Small intestine (tissue), 7 donors: ENCODE measurements around the gene GUCY1A2. TPM values are rescaled to one million over a fixed set of nuclear protein-coding genes. Genes with fewer than 3 reads are reported as not detected.
"Not testable (repeated sequence)": the region's sequence is repeated elsewhere in the genome, so short reads cannot be mapped to it uniquely, and the experiment has no call there.

Experiments
- DNase-seq, 2 donors: peaks; one replicate each; pipeline versions ENCODE4 v3.0.0 to v3.0.0-alpha.2; 2013
- FAIRE-seq: peaks from 2 replicates; lab custom pipeline; 2012; peaks lifted over from hg19 to GRCh38; lab: Jason Lieb, UNC
- H3K27ac ChIP-seq, 3 donors: one replicate each; pipeline ENCODE4 v1.5.1; 2013; ENCODE audit warnings: low read length in 2 of 3, mild to moderate bottlenecking in 2 of 3, control low read depth in 1 of 3, inconsistent platforms in 1 of 3, low read depth in 1 of 3, moderate library complexity in 1 of 3
- H3K27me3 ChIP-seq, 3 donors: one replicate each; pipeline ENCODE4 v1.6.1; 2013; ENCODE audit warnings: low read length in 3 of 3, inconsistent platforms in 1 of 3; ENCODE audit not compliant: control insufficient read depth in 3 of 3, insufficient read depth in 3 of 3
- H3K36me3 ChIP-seq, 3 donors: one replicate each; pipeline ENCODE4 v1.6.1; 2013; ENCODE audit warnings: low read length in 3 of 3, inconsistent platforms in 1 of 3, low read depth in 1 of 3, mild to moderate bottlenecking in 1 of 3, moderate library complexity in 1 of 3; ENCODE audit not compliant: control insufficient read depth in 3 of 3, insufficient read depth in 2 of 3
- H3K4me1 ChIP-seq, 3 donors: one replicate each; pipeline ENCODE4 v1.6.1; 2013; ENCODE audit warnings: low read length in 2 of 3, inconsistent platforms in 1 of 3, low read depth in 1 of 3, mild to moderate bottlenecking in 1 of 3, moderate library complexity in 1 of 3; ENCODE audit not compliant: control insufficient read depth in 3 of 3, insufficient read depth in 2 of 3
- H3K4me3 ChIP-seq, 3 donors: one replicate each; pipeline ENCODE4 v1.5.1; 2013; ENCODE audit warnings: low read length in 3 of 3, control low read depth in 1 of 3, inconsistent platforms in 1 of 3, low read depth in 1 of 3, mild to moderate bottlenecking in 1 of 3, moderate library complexity in 1 of 3
- H3K9me3 ChIP-seq, 2 donors: one replicate each; pipeline ENCODE4 v1.6.1; 2013; ENCODE audit warnings: low read depth in 1 of 2, low read length in 1 of 2; ENCODE audit not compliant: control insufficient read depth in 2 of 2, insufficient read depth in 1 of 2
- WGBS, 3 donors: extraction: QIAGEN DNeasy Blood & Tissue Kit; methylation state at CpG; one replicate each; pipeline ENCODE4 v1.1.7; 2013; 5-methylcytosine and 5-hydroxymethylcytosine counted together
- polyA plus RNA-seq, 4 donors: library from polyadenylated mRNA; stranded (reverse) in 3 of 4; unstranded in 1 of 4; fragments of 200-250 nt in 3 of 4; fragments of 120-200 nt in 1 of 4; gene quantifications; one replicate each; pipeline versions ENCODE4 v1.2.1 to v1.2.3, GENCODE V29; 2013
- donor health status: healthy with polysubstance abuse.
- donor health status: control.
- donor health status: control.
- donor health status: Bipolar disorder and iron deficiency.
- donor health status: healthy.

GUCY1A2 gene
- polyA plus RNA-seq, 4 donors: under 0.01 to 1.4 (median 1.0) TPM; not detected in 1

GRCh38 chr11:106794058-106794457 is 224.2 kb downstream of the GUCY1A2 start:
- DNase-seq: no peak
- FAIRE-seq: no peak
- H3K4me1 ChIP-seq: no peaks in the 10 kb centered on the region
- no peaks in the 10 kb centered on the region for H3K9me3 ChIP-seq
- H3K27ac ChIP-seq: no peak overlapping the region
- no peak overlapping the region for H3K4me3 ChIP-seq
- no peaks in the 10 kb centered on the region for H3K36me3 ChIP-seq
- no peaks in the 10 kb centered on the region for H3K27me3 ChIP-seq

- FAIRE-seq (no peak), DNase-seq (no peak)
- Histone ChIP-seq H3K9me3 (no peaks in the 10 kb centered on the region), H3K4me3 (no peak overlapping the region), H3K27me3 (no peaks in the 10 kb centered on the region), H3K4me1 (no peaks in the 10 kb centered on the region), H3K36me3 (no peaks in the 10 kb centered on the region), H3K27ac (no peak overlapping the region)
- 86 to 88% (median 87%) methylated on average over 3 of the region's 3 CpGs for WGBS, 3 donors
These were observed 228.9 kb downstream of the GUCY1A2 start for GRCh38 chr11:106789406-106789805.

GRCh38 chr11:106787454-106787853 is 230.8 kb downstream of the GUCY1A2 start:
- DNase-seq (no peak), FAIRE-seq (no peak)
- Histone ChIP-seq H3K4me3 (no peak overlapping the region), H3K27me3 (no peaks in the 10 kb centered on the region), H3K27ac (no peak overlapping the region), H3K36me3 (no peaks in the 10 kb centered on the region), H3K9me3 (no peaks in the 10 kb centered on the region), H3K4me1 (no peaks in the 10 kb centered on the region)
- WGBS, 3 donors: 89 to 100% (median 96%) methylated on average over 1 of the region's 1 CpG

DNA sequence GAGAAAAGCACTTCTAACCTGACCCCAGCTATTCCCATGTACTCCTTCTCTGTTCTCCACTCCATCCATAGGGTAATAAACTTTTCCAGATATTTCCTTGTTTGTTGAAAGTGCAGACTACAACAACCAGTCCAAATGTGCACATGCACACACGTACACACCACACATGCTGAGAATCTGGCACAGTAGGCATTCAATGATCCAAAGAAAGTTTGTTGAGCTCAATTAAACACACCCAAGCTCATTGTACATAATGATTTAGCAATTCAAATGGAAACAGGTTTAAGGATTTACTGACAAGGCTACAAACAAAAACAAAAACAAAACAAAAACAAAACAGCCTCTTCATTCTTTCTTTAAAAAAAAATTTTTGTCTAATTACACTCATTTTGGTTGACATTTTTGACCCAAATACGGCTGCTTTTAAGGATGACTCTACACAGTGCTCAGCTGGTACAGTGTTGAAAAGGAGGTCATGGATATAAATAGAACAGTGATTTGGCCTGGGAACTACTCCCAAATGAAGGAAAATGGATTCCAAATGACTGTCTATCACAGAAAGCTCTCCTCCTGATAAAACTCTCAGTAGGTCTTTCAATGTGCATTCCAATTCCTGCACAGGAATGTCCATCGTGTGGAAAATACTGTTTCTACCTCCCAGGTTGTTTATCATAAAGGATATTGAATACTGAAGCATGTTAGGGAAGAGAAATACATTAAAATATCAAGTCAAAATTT is 232.2 kb downstream of the GUCY1A2 start:
- H3K27me3 ChIP-seq: no peaks in the 10 kb centered on the region
- H3K4me3 ChIP-seq: no peak overlapping the region
- no peak for DNase-seq
- no peaks in the 10 kb centered on the region for H3K36me3 ChIP-seq
- H3K4me1 ChIP-seq: no peaks in the 10 kb centered on the region
- 59 to 73% (median 73%) methylated on average over 3 of the region's 3 CpGs for WGBS, 3 donors
- H3K27ac ChIP-seq: no peak overlapping the region
- H3K9me3 ChIP-seq: no peaks in the 10 kb centered on the region
- no peak for FAIRE-seq

DNA sequence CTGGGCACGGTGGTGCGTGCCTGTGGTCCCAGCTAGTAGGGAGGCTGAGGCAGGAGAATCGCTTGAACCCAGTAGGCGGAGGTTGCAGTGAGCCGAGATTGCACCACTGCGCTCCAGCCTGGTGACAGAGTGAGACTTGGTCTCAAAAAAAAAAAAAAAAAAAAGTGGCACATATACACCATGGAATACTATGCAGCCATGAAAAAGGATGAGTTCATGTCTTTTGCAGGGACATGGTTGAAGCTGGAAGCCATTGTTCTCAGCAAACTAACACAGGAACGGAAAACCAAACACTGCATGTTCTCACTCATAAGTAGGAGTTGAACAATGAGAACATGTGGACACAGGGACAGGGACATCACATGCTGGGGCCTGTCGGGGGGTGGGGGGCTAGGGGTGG is 241.0 kb downstream of the GUCY1A2 start:
- H3K4me1 ChIP-seq, FAIRE-seq, H3K36me3 ChIP-seq, H3K27me3 ChIP-seq, DNase-seq, H3K9me3 ChIP-seq, H3K4me3 ChIP-seq, H3K27ac ChIP-seq: not testable (repeated sequence)
- 94 to 96% (median 96%) methylated on average over 8 of the region's 8 CpGs for WGBS, 3 donors

DNA sequence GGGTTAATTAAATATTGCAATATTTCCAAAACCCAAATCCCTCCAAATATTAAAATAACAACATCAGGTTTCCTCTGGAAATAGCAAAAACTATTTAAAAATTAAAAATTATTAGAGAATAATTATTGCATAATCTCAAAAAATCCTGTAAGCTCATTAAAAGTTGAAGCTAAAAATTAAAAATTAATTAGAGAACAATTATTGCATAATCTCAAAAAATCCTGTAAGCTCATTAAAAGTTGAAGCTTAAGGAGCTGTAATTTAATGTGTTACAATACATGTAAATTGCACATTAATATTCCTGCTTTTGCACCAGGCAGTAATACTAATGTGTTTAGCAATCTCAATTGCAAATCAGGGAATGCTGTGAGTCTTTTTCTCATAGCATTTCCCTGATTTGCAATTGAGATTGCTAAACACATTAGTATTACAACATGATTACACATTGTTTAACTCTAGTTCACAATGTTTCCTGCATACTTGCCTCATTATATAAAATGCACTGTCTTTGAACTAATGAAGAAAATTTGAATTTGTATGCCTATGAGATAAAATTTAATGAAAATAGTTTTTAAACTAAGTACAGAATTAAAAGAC is 247.7 kb downstream of the GUCY1A2 start:
- H3K36me3 ChIP-seq: no peaks in the 10 kb centered on the region
- no peak overlapping the region for H3K4me3 ChIP-seq
- FAIRE-seq (peak; percentile 86), DNase-seq (no peak)
- H3K27ac ChIP-seq: no peak overlapping the region
- H3K9me3 ChIP-seq: no peaks in the 10 kb centered on the region
- no peaks in the 10 kb centered on the region for H3K27me3 ChIP-seq
- no peaks in the 10 kb centered on the region for H3K4me1 ChIP-seq

DNA sequence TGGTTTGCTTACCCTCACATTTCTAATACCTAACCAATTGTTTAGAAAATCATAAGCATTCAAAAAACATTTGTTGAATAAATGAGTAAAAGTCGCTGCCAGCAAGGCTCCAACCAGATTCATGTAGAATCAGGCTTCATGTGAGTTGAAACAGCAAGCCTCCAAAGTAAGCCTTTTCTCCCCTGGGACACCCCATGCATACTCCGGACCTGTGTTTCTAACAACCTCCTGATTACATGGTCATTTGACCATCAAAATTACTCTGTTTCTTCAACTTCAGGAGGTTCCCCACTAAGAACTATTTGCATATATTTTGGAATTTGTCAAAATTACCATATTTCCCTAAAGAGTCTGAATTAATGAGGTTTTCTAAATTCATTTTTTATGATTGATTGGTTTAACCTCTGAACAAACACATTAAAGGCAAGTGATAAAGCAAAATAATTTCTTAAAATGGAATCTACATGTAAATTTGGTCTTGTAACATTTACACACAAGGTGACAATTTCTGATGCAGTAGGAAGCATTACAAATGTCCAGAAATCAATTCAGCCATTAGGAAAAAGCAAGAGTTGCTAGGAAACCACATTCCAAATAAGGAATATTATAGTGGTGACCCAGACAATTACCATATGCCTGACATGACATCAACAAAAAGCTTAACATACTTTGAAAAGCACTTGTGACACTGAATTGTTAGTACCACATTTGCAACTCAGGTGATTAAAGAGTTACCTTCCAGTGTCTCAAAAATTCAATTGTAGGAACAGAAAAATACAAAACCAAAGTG is 252.6 kb downstream of the GUCY1A2 start:
- WGBS, 3 donors: 68 to 76% (median 71%) methylated on average over 2 of the region's 2 CpGs
- no peak overlapping the region for H3K4me3 ChIP-seq
- H3K27ac ChIP-seq: no peak overlapping the region
- no peaks in the 10 kb centered on the region for H3K4me1 ChIP-seq
- peaks cover 0 to 2% (median 0%) of the 10 kb centered on the region in 3 donors for H3K36me3 ChIP-seq
- no peak for FAIRE-seq
- DNase-seq: no peak
- no peaks in the 10 kb centered on the region for H3K27me3 ChIP-seq
- no peaks in the 10 kb centered on the region for H3K9me3 ChIP-seq

DNA sequence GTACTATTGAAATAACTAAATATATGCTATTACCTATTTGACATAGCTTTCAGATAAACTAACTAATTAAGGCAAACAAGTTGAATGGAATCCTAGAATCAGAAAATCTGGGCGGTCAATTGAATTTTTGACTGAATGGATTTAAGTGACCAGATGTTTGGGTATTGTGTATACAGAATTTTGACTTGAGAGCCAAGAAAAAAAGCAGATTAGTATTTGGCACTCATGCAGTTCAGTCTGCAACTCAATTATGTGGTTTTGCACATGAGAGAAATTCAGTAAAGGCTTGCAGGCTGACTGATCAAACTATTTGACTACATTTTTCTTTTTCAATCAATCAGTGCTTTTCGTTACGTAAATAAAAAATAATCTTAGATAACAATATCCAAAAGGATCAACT is 254.8 kb downstream of the GUCY1A2 start:
- Histone ChIP-seq H3K36me3 (peaks cover 0 to 2% (median 0%) of the 10 kb centered on the region in 3 donors), H3K4me1 (no peaks in the 10 kb centered on the region), H3K9me3 (no peaks in the 10 kb centered on the region), H3K27ac (no peak overlapping the region), H3K27me3 (no peaks in the 10 kb centered on the region), H3K4me3 (no peak overlapping the region)
- no peak for DNase-seq
- WGBS, 3 donors: 75 to 92% (median 91%) methylated on average over 3 of the region's 3 CpGs
- no peak for FAIRE-seq
